Heart right ventricle (tissue), 16 donors: ENCODE results near the gene ATR. TPM values are rescaled to one million over a fixed set of nuclear protein-coding genes. Genes with fewer than 3 reads are reported as not detected.

Source experiments
- ATAC-seq, 8 donors: fragments of 200-7000 bp; cut with Tn5 transposase; one replicate each; pipeline ENCODE4 v1.9.1; 2020; ENCODE audit warnings: mild to moderate bottlenecking in 8 of 8, moderate library complexity in 8 of 8, moderate number of reproducible peaks in 1 of 8
- DNase-seq, 2 donors: peaks; one replicate each; pipeline ENCODE4 v3.0.0-alpha.2; 2020
- H3K27ac ChIP-seq, 10 donors: fragments of 200-600 bp; sonication (generic) in 2 of 10; one replicate each; pipeline versions ENCODE4 v1.5.0 to v1.8.0; 2020 to 2022; ENCODE audit warnings: mild to moderate bottlenecking in 3 of 10
- H3K27me3 ChIP-seq, 7 donors: fragments of 200-600 bp; one replicate each; pipeline ENCODE4 v1.8.0; 2021 to 2022; ENCODE audit warnings: mild to moderate bottlenecking in 2 of 7
- H3K36me3 ChIP-seq, 9 donors: fragments of 200-600 bp; sonication (generic) in 1 of 9; one replicate each; pipeline versions ENCODE4 v1.5.0 to v1.8.0; 2020 to 2022; ENCODE audit warnings: mild to moderate bottlenecking in 2 of 9
- H3K4me1 ChIP-seq, 9 donors: fragments of 200-600 bp; sonication (generic) in 1 of 9; one replicate each; pipeline versions ENCODE4 v1.5.0 to v1.8.0; 2020 to 2022; ENCODE audit warnings: mild to moderate bottlenecking in 4 of 9
- H3K4me3 ChIP-seq, 10 donors: fragments of 200-600 bp; sonication (generic) in 2 of 10; one replicate each; pipeline versions ENCODE4 v1.5.0 to v1.8.0; 2020 to 2022; ENCODE audit warnings: mild to moderate bottlenecking in 7 of 10, moderate library complexity in 2 of 10
- H3K9me3 ChIP-seq, 11 donors: fragments of 200-600 bp in 10 of 11; sonication (generic) in 2 of 11; one replicate each; pipeline versions ENCODE4 v1.5.0 to v1.8.0; 2013 to 2022; ENCODE audit warnings: mild to moderate bottlenecking in 2 of 11, control low read depth in 1 of 11, moderate library complexity in 1 of 11
- WGBS, 2 donors: extraction: QIAGEN DNeasy Blood & Tissue Kit; methylation state at CpG; one replicate each; pipeline ENCODE4 v1.1.7; 2013; ENCODE audit warnings: inconsistent platforms in 1 of 2; 5-methylcytosine and 5-hydroxymethylcytosine counted together
- intact Hi-C, 10 donors: fragments of 100-400 bp; cut with DNase I; formaldehyde crosslinking; loops; one replicate each; pipeline versions ENCODE4 v1.11.1 to v1.14.2; 2022
- polyA plus RNA-seq, 2 donors: library from polyadenylated mRNA; stranded (reverse); fragments of 200-250 nt; gene quantifications; one replicate each; pipeline ENCODE4 v1.2.3, GENCODE V29; 2013
- total RNA-seq, 10 donors: library from RNA; stranded (reverse); fragmentation: NEBNext Ultra II Directional in 3 of 10; extraction: Animal tissue kit (Norgen Biotek cat#: 25700) in 3 of 10; gene quantifications; one replicate each; pipeline versions ENCODE4 v1.2.1 to v1.2.4, GENCODE V29; 2021 to 2023
- TF ChIP-seq, protein P1 (sequence below), 9 donors: fragments of 200-600 bp; sonication (generic) in 2 of 9; IDR thresholded peaks; one replicate each; pipeline versions ENCODE4 v1.5.0 to v1.8.0; 2021 to 2022; ENCODE audit warnings: antibody characterized with exemption in 9 of 9, mild to moderate bottlenecking in 5 of 9, moderate library complexity in 1 of 9
- donor health status: Arrhythmogenic right ventricular cardiomyopathy.
- donor health status: ischemic (EF 13 %, LVEDD 7.1; RV severe dilation, severe dysfunction).
- donor health status: healthy with polysubstance abuse.
- donor health status: DM: no; HTN: yes; CAD: no.
- donor health status: DM: no; HTN: no; CAD: no.
- donor health status: ischemic (EF 25% LVEDD 6.9; RV normal size, moderate dysfunction).
- donor health status: ischemic (EF 25% LVEDD 5.7; RV mildly dilated, moderate dysfunction).
- donor health status: healthy.
- donor health status: DM: yes; HTN: yes; CAD: no.
- donor health status: Ischemic cardiomyopathy.
- donor health status: ischemic (EF 35%, LVEDD 5.7; RV mildly dilated, moderate dysfunction).
- donor health status: nonischemic (EF 11% LVEDD 7.7; RV severe dilation, severe dysfunction).
- donor health status: DM: yes; HTN: yes; CAD: no.
- donor health status: PGD.
- donor health status: ischemic (EF 29% LVEDD 5.4; RV normal size, mild dysfunction).
- donor health status: nonischemic (EF 23%, LVEDD 6.1; RV moderate dilation, normal function).

ATR gene
- total and polyA plus RNA-seq, 12 donors = 4.8 to 19.7 (median 10.8) TPM

DNA sequence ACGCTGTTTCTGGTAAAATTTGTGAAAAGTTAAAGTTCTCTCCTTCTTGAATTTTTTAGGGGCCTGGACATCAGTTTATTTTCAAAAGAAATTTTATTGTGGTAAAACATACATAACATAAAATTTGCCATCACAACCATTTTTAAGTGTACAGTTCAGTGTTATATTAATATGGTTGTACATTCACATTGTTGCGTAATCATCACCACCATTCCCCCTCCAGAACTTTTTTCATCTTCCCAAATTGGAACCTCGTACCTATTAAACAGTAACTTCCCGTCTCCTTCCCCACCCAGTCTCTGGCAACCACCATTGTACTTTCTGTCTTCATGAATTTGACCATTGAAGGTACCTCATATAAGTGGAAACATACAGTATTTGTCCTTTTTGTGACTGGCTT is 107.7 kb downstream of the ATR start:
- Histone ChIP-seq H3K27ac (no peak overlapping the region), H3K4me1 (no peaks in the 10 kb centered on the region), H3K4me3 (no peak overlapping the region), H3K27me3 (no peaks in the 10 kb centered on the region), H3K36me3 (peaks cover 0 to 35% (median 0%) of the 10 kb centered on the region in 9 donors), H3K9me3 (peaks cover 0 to 19% (median 10%) of the 10 kb centered on the region in 11 donors)
- TF ChIP-seq, protein P1, sequence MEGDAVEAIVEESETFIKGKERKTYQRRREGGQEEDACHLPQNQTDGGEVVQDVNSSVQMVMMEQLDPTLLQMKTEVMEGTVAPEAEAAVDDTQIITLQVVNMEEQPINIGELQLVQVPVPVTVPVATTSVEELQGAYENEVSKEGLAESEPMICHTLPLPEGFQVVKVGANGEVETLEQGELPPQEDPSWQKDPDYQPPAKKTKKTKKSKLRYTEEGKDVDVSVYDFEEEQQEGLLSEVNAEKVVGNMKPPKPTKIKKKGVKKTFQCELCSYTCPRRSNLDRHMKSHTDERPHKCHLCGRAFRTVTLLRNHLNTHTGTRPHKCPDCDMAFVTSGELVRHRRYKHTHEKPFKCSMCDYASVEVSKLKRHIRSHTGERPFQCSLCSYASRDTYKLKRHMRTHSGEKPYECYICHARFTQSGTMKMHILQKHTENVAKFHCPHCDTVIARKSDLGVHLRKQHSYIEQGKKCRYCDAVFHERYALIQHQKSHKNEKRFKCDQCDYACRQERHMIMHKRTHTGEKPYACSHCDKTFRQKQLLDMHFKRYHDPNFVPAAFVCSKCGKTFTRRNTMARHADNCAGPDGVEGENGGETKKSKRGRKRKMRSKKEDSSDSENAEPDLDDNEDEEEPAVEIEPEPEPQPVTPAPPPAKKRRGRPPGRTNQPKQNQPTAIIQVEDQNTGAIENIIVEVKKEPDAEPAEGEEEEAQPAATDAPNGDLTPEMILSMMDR (IDR thresholded peaks at IDR 0.05) = no peak
- WGBS, 2 donors = 96 to 97% methylated on average over 4 of the region's 4 CpGs
- no peak for ATAC-seq
- intact Hi-C loops = no loop called here
- DNase-seq = no peak

GRCh38 chr3:142468456-142468855 is 110.1 kb downstream of the ATR start:
- no peaks in the 10 kb centered on the region for H3K4me1 ChIP-seq
- 95 to 97% methylated on average over 4 of the region's 4 CpGs for WGBS, 2 donors
- no peaks in the 10 kb centered on the region for H3K27me3 ChIP-seq
- intact Hi-C loops = no loop called here
- H3K27ac ChIP-seq = no peak overlapping the region
- peaks cover 0 to 7% (median 3%) of the 10 kb centered on the region in 11 donors for H3K9me3 ChIP-seq
- ATAC-seq (no peak), DNase-seq (no peak)
- peaks cover 0 to 59% (median 10%) of the 10 kb centered on the region in 9 donors for H3K36me3 ChIP-seq
- H3K4me3 ChIP-seq = no peak overlapping the region
- TF ChIP-seq, protein P1 (IDR thresholded peaks at IDR 0.05) = no peak

DNA sequence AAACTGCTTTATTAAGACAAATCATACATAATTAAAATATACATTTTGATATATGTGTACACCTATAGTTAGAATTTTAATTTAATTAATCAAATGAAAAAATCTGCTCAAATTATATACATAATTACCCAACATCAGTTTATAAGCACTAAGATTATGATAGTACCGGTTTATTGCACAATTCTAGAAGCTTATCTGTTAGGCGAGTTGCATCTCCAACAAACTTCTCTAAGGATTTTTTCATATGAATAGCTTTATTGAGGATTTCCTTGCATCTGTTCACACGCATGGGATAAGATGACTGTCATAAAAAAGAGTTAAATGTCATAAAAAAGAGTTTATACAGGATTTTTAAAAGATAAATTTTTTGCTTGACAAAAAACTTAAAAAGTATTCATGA is 110.8 kb downstream of the ATR start:
- 96% methylated on average over 3 of the region's 3 CpGs for WGBS, 2 donors
- peaks cover 0 to 65% (median 13%) of the 10 kb centered on the region in 9 donors for H3K36me3 ChIP-seq
- H3K27ac ChIP-seq = no peak overlapping the region
- peaks cover 0 to under 1% (median 0%) of the 10 kb centered on the region in 11 donors for H3K9me3 ChIP-seq
- ATAC-seq (no peak), DNase-seq (no peak)
- no peak overlapping the region for H3K4me3 ChIP-seq
- TF ChIP-seq, protein P1 (IDR thresholded peaks at IDR 0.05) = no peak
- no peaks in the 10 kb centered on the region for H3K4me1 ChIP-seq
- intact Hi-C loops = no loop called here
- H3K27me3 ChIP-seq = no peaks in the 10 kb centered on the region

DNA sequence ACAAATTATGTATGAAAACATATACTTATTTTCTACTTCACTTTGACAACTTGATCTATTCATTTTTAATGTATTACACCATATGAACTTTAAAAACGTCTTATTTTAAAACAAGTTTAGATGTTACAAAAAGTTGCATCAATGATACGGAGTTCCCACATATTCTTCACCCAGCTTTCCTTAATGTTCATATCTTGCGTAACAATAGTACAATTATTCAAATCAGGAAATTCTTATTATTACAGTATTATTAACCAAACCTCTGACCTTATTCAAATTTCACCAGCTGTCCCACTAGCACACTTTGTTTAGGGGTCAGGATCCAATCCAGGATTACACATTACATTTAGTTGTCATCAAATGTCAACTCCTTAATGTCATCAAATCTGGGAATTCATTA is 117.8 kb downstream of the ATR start:
- peaks cover 0 to 95% (median 21%) of the 10 kb centered on the region in 9 donors for H3K36me3 ChIP-seq
- H3K4me3 ChIP-seq = no peak overlapping the region
- no peaks in the 10 kb centered on the region for H3K9me3 ChIP-seq
- ATAC-seq (no peak), DNase-seq (no peak)
- H3K27me3 ChIP-seq = no peaks in the 10 kb centered on the region
- no peak overlapping the region for H3K27ac ChIP-seq
- intact Hi-C loops = no loop called here
- TF ChIP-seq, protein P1 (IDR thresholded peaks at IDR 0.05) = no peak
- WGBS, 2 donors = 92 to 93% methylated on average over 3 of the region's 3 CpGs
- H3K4me1 ChIP-seq = no peaks in the 10 kb centered on the region
